ENCODE data around the gene TRIM26. TPM values are rescaled to one million over a fixed set of nuclear protein-coding genes. Genes with fewer than 3 reads are reported as not detected.

TRIM26 gene
- total and polyA plus RNA-seq, 2 experiments from 2014 or later: 11.0 to 38.0 TPM

DNA sequence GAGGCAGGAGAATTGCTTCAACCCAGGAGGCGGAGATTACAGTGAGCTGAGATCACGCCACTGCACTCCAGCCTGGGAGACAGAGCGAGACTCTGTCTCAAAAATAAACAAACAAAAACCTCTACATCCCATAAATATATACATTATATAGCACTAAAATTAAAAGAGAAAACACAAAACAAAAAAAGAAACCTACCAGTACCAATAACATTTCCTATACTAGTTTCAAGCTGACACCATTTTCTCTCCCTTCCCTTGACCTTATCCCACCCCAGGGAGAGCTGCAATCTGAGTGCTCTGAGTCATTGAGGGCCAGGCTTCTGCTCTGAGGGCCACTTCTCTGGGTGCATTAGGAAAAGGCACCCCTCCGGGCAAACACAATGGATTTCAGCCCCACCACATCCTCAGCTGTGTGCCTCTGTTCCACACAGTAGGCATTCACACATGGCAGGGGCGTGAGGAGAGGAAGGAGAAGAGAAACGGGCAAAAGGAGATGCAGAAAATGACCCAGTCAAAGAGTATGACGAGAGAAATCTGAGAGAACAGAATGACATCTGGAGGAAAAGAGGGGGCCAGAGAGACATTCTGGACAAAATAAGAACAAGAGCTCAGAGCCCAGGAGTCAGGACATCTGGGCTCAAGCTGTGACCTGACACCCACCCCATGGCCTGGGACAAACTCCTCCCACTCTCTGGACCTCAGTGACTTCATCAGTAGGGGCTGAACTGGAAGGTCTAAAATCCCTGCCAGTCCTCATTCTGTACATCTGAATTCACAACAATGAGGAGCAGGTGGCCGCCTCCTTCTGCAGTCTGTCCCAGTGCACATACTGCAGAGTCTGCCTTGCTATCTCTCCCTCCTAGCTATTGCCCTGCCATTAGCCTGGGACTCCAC is 18.2 kb downstream of the TRIM26 start (continued):
- TF ChIP-seq, protein P1, sequence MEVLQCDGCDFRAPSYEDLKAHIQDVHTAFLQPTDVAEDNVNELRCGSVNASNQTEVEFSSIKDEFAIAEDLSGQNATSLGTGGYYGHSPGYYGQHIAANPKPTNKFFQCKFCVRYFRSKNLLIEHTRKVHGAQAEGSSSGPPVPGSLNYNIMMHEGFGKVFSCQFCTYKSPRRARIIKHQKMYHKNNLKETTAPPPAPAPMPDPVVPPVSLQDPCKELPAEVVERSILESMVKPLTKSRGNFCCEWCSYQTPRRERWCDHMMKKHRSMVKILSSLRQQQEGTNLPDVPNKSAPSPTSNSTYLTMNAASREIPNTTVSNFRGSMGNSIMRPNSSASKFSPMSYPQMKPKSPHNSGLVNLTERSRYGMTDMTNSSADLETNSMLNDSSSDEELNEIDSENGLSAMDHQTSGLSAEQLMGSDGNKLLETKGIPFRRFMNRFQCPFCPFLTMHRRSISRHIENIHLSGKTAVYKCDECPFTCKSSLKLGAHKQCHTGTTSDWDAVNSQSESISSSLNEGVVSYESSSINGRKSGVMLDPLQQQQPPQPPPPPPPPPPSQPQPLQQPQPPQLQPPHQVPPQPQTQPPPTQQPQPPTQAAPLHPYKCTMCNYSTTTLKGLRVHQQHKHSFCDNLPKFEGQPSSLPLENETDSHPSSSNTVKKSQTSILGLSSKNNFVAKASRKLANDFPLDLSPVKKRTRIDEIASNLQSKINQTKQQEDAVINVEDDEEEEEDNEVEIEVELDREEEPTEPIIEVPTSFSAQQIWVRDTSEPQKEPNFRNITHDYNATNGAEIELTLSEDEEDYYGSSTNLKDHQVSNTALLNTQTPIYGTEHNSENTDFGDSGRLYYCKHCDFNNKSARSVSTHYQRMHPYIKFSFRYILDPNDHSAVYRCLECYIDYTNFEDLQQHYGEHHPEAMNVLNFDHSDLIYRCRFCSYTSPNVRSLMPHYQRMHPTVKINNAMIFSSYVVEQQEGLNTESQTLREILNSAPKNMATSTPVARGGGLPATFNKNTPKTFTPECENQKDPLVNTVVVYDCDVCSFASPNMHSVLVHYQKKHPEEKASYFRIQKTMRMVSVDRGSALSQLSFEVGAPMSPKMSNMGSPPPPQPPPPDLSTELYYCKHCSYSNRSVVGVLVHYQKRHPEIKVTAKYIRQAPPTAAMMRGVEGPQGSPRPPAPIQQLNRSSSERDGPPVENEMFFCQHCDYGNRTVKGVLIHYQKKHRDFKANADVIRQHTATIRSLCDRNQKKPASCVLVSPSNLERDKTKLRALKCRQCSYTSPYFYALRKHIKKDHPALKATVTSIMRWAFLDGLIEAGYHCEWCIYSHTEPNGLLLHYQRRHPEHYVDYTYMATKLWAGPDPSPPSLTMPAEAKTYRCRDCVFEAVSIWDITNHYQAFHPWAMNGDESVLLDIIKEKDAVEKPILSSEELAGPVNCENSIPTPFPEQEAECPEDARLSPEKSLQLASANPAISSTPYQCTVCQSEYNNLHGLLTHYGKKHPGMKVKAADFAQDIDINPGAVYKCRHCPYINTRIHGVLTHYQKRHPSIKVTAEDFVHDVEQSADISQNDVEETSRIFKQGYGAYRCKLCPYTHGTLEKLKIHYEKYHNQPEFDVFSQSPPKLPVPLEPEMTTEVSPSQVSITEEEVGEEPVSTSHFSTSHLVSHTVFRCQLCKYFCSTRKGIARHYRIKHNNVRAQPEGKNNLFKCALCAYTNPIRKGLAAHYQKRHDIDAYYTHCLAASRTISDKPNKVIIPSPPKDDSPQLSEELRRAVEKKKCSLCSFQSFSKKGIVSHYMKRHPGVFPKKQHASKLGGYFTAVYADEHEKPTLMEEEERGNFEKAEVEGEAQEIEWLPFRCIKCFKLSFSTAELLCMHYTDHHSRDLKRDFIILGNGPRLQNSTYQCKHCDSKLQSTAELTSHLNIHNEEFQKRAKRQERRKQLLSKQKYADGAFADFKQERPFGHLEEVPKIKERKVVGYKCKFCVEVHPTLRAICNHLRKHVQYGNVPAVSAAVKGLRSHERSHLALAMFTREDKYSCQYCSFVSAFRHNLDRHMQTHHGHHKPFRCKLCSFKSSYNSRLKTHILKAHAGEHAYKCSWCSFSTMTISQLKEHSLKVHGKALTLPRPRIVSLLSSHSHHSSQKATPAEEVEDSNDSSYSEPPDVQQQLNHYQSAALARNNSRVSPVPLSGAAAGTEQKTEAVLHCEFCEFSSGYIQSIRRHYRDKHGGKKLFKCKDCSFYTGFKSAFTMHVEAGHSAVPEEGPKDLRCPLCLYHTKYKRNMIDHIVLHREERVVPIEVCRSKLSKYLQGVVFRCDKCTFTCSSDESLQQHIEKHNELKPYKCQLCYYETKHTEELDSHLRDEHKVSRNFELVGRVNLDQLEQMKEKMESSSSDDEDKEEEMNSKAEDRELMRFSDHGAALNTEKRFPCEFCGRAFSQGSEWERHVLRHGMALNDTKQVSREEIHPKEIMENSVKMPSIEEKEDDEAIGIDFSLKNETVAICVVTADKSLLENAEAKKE (CRISPR knock-in tag; IDR thresholded peaks at IDR 0.05): no peak

DNA sequence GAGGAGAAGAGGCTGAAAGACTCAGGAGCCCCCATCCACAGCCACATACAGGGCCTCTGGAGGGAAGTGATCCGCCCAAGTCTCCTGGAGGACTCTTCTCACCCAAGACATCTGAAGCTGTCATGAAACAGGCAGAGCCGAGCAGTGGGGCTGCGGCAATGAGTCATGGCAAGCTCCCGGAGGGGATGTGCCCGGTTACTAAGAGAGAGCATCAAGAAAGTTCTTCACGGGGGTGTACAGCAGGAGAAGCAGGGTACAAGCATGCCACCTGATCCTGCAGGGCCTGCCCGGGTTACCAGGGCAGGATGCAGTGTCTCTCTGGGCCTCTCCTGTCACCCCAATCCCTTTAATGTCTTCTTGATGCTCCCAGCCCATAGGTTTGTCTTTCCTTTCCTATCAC is 21.1 kb downstream of the TRIM26 start:
- Mint-ChIP-seq H3K9me3 (no peaks in the 10 kb centered on the region), H3K4me1 (no peaks in the 10 kb centered on the region), H3K27me3 (ENCODE audit: insufficient read depth, low read depth, poor library complexity) (peaks cover 7% of the 10 kb centered on the region), H3K36me3 (ENCODE audit: low read depth) (peaks cover 43% of the 10 kb centered on the region), H3K4me3 (no peak overlapping the region), H3K27ac (no peak overlapping the region)
- H3K9me2 ChIP-seq (ENCODE audit: insufficient read depth): no peaks in the 10 kb centered on the region
- peaks cover 6% of the 10 kb centered on the region; the same call in 1 of the 2 replicates for H4K20me1 ChIP-seq (replicated peaks; ENCODE audit: insufficient read depth)
- H2AFZ ChIP-seq: no peak overlapping the region
- H3K27me3 ChIP-seq (ENCODE audit: insufficient read depth): no peaks in the 10 kb centered on the region
- H3K79me2 ChIP-seq (replicated peaks; ENCODE audit: insufficient read depth): no peaks in the 10 kb centered on the region
- no peaks in the 10 kb centered on the region for H3F3A ChIP-seq (replicated peaks; ENCODE audit: low read depth)
- no peak for DNase-seq (ENCODE audit: low spot score)
- no peak overlapping the region for H3K27ac ChIP-seq (ENCODE audit: low read depth)
- H3K4me1 ChIP-seq (ENCODE audit: insufficient read depth): no peaks in the 10 kb centered on the region
- no peak for ATAC-seq
- H3K4me3 ChIP-seq: no peak overlapping the region
- peaks cover 11% of the 10 kb centered on the region for H3K36me3 ChIP-seq (ENCODE audit: insufficient read depth)
- no peak overlapping the region for H3K4me2 ChIP-seq
- TF ChIP-seq ZNF331 (CRISPR knock-in tag; IDR thresholded peaks at IDR 0.05; ENCODE audit: low read depth): no peak
- no peak for TF ChIP-seq CREB1 (CRISPR knock-in tag; IDR thresholded peaks at IDR 0.05; ENCODE audit: low read depth)
- TF ChIP-seq, protein P2, sequence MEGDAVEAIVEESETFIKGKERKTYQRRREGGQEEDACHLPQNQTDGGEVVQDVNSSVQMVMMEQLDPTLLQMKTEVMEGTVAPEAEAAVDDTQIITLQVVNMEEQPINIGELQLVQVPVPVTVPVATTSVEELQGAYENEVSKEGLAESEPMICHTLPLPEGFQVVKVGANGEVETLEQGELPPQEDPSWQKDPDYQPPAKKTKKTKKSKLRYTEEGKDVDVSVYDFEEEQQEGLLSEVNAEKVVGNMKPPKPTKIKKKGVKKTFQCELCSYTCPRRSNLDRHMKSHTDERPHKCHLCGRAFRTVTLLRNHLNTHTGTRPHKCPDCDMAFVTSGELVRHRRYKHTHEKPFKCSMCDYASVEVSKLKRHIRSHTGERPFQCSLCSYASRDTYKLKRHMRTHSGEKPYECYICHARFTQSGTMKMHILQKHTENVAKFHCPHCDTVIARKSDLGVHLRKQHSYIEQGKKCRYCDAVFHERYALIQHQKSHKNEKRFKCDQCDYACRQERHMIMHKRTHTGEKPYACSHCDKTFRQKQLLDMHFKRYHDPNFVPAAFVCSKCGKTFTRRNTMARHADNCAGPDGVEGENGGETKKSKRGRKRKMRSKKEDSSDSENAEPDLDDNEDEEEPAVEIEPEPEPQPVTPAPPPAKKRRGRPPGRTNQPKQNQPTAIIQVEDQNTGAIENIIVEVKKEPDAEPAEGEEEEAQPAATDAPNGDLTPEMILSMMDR (conservative IDR thresholded peaks at IDR 0.05; ENCODE audit: low read depth in 2 of 2): no peak
- TF ChIP-seq, protein P3, sequence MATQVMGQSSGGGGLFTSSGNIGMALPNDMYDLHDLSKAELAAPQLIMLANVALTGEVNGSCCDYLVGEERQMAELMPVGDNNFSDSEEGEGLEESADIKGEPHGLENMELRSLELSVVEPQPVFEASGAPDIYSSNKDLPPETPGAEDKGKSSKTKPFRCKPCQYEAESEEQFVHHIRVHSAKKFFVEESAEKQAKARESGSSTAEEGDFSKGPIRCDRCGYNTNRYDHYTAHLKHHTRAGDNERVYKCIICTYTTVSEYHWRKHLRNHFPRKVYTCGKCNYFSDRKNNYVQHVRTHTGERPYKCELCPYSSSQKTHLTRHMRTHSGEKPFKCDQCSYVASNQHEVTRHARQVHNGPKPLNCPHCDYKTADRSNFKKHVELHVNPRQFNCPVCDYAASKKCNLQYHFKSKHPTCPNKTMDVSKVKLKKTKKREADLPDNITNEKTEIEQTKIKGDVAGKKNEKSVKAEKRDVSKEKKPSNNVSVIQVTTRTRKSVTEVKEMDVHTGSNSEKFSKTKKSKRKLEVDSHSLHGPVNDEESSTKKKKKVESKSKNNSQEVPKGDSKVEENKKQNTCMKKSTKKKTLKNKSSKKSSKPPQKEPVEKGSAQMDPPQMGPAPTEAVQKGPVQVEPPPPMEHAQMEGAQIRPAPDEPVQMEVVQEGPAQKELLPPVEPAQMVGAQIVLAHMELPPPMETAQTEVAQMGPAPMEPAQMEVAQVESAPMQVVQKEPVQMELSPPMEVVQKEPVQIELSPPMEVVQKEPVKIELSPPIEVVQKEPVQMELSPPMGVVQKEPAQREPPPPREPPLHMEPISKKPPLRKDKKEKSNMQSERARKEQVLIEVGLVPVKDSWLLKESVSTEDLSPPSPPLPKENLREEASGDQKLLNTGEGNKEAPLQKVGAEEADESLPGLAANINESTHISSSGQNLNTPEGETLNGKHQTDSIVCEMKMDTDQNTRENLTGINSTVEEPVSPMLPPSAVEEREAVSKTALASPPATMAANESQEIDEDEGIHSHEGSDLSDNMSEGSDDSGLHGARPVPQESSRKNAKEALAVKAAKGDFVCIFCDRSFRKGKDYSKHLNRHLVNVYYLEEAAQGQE (IDR thresholded peaks at IDR 0.05; ENCODE audit: unreplicated experiment): no peak
- no peak for TF ChIP-seq EZH2phosphoT487 (IDR thresholded peaks at IDR 0.05; ENCODE audit: unreplicated experiment)
- no peak for TF ChIP-seq ZNF114 (CRISPR knock-in tag; IDR thresholded peaks at IDR 0.05)
- no peak for TF ChIP-seq POLR2AphosphoS5 (IDR thresholded peaks at IDR 0.05; ENCODE audit: low read depth)
- TF ChIP-seq, protein P4, sequence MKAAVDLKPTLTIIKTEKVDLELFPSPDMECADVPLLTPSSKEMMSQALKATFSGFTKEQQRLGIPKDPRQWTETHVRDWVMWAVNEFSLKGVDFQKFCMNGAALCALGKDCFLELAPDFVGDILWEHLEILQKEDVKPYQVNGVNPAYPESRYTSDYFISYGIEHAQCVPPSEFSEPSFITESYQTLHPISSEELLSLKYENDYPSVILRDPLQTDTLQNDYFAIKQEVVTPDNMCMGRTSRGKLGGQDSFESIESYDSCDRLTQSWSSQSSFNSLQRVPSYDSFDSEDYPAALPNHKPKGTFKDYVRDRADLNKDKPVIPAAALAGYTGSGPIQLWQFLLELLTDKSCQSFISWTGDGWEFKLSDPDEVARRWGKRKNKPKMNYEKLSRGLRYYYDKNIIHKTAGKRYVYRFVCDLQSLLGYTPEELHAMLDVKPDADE (IDR thresholded peaks at IDR 0.05): no peak

Measured in GM23338 (cell line).